GM13976 (cell line): Measurements from ENCODE around the gene DYNC2LI1.

Experiments
- DNase-seq: peaks from one replicate; pipeline ENCODE4 v3.0.0; 2012; ENCODE audit warnings: low spot score
- in situ Hi-C: fragments of 300-500 bp; cut with MboI; formaldehyde crosslinking; loops from one replicate; pipeline ENCODE4 v1.12.0; 2022; ENCODE audit warnings: low sequenced_read_pairs, mixed read lengths, inconsistent platforms; ENCODE audit not compliant: unreplicated experiment
- TF ChIP-seq, protein P1 (sequence below): IDR thresholded peaks from 2 replicates; pipeline ENCODE4 v1.5.1; 2012; ENCODE audit warnings: borderline replicate concordance, mild to moderate bottlenecking; ENCODE audit not compliant: insufficient read depth; ENCODE audit errors: extremely low read depth, missing control alignments, control extremely low read depth

The DYNC2LI1 gene

DNA sequence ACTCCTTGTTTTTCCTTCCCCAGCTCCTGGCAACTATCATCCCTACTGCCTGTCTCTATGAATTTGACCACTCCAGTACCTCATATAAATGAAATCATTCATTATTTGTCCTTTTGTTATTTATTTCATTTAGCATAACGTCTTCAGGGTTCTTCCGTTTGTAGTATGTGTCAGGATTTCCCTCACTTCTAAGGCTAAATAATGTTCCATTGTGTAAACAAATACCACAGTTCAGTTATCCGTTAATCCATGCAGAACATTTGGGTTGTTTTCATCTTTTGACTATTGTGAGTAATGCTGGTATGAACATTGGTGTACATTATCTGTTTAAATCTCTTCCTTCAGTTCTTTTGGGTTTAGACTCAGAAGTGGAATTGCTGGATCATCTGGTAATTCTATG is 18.8 kb downstream of the DYNC2LI1 start:
- in situ Hi-C loops: no loop called here
- TF ChIP-seq, protein P1, sequence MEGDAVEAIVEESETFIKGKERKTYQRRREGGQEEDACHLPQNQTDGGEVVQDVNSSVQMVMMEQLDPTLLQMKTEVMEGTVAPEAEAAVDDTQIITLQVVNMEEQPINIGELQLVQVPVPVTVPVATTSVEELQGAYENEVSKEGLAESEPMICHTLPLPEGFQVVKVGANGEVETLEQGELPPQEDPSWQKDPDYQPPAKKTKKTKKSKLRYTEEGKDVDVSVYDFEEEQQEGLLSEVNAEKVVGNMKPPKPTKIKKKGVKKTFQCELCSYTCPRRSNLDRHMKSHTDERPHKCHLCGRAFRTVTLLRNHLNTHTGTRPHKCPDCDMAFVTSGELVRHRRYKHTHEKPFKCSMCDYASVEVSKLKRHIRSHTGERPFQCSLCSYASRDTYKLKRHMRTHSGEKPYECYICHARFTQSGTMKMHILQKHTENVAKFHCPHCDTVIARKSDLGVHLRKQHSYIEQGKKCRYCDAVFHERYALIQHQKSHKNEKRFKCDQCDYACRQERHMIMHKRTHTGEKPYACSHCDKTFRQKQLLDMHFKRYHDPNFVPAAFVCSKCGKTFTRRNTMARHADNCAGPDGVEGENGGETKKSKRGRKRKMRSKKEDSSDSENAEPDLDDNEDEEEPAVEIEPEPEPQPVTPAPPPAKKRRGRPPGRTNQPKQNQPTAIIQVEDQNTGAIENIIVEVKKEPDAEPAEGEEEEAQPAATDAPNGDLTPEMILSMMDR: no peak

DNA sequence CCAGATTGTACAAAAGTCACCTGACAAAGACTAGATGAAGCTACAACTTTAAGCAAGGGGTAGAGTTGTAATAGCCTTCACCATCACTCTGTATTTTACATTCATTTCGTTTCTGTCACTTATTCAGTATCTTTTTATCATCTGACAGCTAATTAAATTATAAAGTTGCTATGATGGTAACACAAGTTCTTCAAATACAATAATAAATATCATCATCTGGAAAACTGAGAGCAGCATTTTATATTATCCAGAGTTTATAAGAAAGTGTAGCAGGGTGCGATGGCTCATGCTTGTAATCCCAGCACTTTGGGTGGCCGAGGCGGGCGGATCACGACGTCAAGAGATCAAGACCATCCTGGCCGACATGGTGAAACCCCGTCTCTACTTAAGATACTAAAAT is 21.1 kb downstream of the DYNC2LI1 start:
- in situ Hi-C loops: no loop called here
- TF ChIP-seq, protein P1: no peak
- no peak for DNase-seq

More for the DNA sequence above, 18.8 kb downstream of the DYNC2LI1 start:
- no peak for DNase-seq

DNA sequence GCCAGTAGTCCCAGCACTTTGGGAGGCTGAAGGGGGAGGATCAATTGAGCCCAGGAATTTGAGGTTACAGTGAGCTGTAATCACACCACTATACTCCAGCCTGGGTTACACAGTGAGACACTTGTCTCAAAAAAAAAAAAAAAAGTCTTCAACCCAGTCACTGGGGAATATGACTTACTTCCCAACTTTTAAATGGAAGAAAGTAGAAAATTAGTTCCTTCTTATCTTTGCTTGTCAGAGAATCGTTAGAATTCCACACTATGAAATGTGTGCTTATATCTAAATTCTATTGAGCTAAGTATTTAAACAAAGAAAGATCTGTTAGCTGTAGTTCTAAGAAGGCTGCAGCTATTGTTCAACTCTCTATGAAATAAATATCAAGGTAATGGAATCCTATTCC is 22.4 kb downstream of the DYNC2LI1 start:
- no peak for DNase-seq
- TF ChIP-seq, protein P1: no peak
- in situ Hi-C loops: no loop called here

DNA sequence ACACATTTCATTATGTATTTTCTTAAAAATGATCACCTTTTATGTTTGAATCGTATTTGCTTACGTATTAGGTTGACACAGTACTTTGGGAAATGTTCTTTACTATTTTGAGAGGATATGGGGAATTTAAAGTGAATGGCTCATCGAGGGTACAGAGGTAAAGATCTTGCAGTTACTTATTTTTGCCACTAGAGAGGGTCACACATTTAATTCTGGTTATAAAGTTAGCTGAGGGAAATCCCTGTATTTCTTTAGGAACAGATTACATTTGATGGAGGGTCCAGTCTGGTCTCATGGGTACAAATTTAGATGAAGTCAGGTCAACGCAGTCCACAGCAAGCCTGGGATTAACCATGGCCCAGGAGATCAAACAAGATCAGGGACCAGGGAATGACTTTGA is 24.5 kb downstream of the DYNC2LI1 start:
- in situ Hi-C loops: no loop called here
- TF ChIP-seq, protein P1: no peak
- no peak for DNase-seq

DNA sequence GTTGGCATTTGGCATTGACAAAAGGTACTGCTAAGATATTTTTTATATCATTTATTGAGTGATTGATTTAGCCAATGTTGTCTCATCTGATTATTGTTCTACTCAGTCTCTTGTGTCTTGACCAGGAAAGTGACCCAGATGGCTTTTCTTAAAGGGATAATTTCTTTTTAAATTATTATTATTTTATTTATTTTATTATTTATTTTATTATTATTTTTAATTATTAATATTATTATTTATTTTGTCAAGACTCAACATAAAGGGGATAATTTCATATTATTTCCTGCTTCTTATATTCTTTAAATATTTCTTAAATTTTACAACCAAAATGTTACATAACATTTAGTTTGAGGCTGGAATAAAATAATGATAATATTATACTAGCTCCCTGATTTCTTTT is 27.1 kb downstream of the DYNC2LI1 start:
- in situ Hi-C loops: no loop called here

DNA sequence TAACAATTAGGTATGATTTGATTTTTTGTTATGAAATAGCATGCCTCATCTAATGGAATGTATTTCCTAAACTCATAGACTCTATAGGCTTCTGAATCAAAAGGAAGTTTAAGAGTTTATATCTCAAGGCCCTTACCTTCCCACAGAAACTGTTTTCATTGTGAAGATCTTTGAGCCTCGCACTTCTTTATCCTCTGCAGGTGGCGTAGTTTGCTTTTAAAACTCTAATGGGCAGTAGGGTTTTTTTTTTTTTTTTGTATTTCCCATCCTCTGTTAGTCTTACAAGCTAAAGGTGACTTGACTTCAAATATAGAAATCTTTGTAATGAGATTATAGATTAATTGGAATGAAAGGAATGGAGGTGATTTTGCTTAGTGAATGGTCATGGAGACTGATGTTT is 28.3 kb downstream of the DYNC2LI1 start:
- no peak for DNase-seq
- in situ Hi-C loops: no loop called here
- TF ChIP-seq, protein P1: no peak

More for the DNA sequence above, 27.1 kb downstream of the DYNC2LI1 start:
- no peak for DNase-seq
- TF ChIP-seq, protein P1: no peak

DNA sequence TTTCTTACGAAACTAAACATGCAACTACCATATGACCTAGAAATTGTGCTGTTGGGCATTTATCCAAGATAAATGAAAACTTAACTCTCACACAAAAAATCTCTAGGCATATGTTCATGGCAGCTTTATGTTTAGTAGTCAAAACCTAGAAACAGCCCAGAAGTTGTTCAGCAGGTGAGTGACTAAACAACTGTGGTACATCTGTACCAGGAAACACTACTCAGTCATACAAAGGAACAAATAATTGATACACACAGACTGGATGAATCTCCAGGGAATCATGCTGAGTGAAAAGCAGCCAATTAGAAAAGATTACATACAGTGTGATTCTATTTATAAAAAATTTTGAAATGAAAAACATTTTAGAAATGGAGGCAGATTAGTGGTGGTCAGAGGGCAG is 29.3 kb downstream of the DYNC2LI1 start:
- in situ Hi-C loops: no loop called here
- TF ChIP-seq, protein P1: no peak
- no peak for DNase-seq
